Measurements from ENCODE around the gene MBD3L3.
"Not testable (repeated sequence)": the region's sequence is repeated elsewhere in the genome, so short reads cannot be mapped to it uniquely, and the experiment has no call there.

The MBD3L3 gene

GRCh38 chr19:7058576-7058975 lies at the start of gene MBD3L3:
Gene MBD3L3, minus strand, starts transcription at chr19:7058676. Its CDS starts 71 bp downstream, at chr19:7058605.
- not testable (repeated sequence) for DNase-seq

GRCh38 chr19:7106711-7107657 lies 48.5 kb upstream of the MBD3L3 start:
- no peak for DNase-seq

- DNase-seq, result no peak
Observed at GRCh38 chr19:7104747-7105447, 46.4 kb upstream of the MBD3L3 start.

- no peak for DNase-seq
Observed at GRCh38 chr19:7101498-7102253, 43.2 kb upstream of the MBD3L3 start.

GRCh38 chr19:7099597-7099921 lies 41.1 kb upstream of the MBD3L3 start:
- DNase-seq, result no peak

GRCh38 chr19:7098701-7099596 lies 40.5 kb upstream of the MBD3L3 start:
- peak; percentile 67 for DNase-seq

GRCh38 chr19:7098096-7098495 lies 39.6 kb upstream of the MBD3L3 start:
- DNase-seq, result no peak

GRCh38 chr19:7088999-7089398 lies 30.5 kb upstream of the MBD3L3 start:
- no peak for DNase-seq

- DNase-seq, result no peak
Observed at GRCh38 chr19:7083076-7083956, 24.8 kb upstream of the MBD3L3 start.

- no peak for DNase-seq
Observed at GRCh38 chr19:7078008-7078407, 19.5 kb upstream of the MBD3L3 start.

- DNase-seq, result no peak
Observed at GRCh38 chr19:7076151-7076550, 17.7 kb upstream of the MBD3L3 start.

GRCh38 chr19:7074705-7075282 lies 16.3 kb upstream of the MBD3L3 start:
- DNase-seq, result no peak

GRCh38 chr19:7072541-7072940 lies 14.1 kb upstream of the MBD3L3 start:
- no peak for DNase-seq

- no peak for DNase-seq
Observed at GRCh38 chr19:7069904-7070226, 11.4 kb upstream of the MBD3L3 start.

GRCh38 chr19:7069042-7069903 lies 10.8 kb upstream of the MBD3L3 start, which contains the start of gene ZNF557:
Gene ZNF557, plus strand, starts transcription at chr19:7069703. Its CDS starts 5,372 bp downstream, at chr19:7075075.
- peak; percentile 70 for DNase-seq

- no peak for DNase-seq
Observed at GRCh38 chr19:7068599-7068998, 10.1 kb upstream of the MBD3L3 start.

- DNase-seq, result no peak
Observed at GRCh38 chr19:7067716-7068115, 9.2 kb upstream of the MBD3L3 start.

- DNase-seq, result not testable (repeated sequence)
Observed at GRCh38 chr19:7067122-7067521, 8.6 kb upstream of the MBD3L3 start.

- DNase-seq, result no peak
Observed at GRCh38 chr19:7063764-7064418, 5.4 kb upstream of the MBD3L3 start.

Measured in NCI-H2081 treated with DMSO at 0.1 percent for 48 hours (cell line).